Transverse colon (tissue), 3 donors: ENCODE measurements around the gene CADM1.

Source experiments
- CTCF ChIP-seq, 5 experiments: fragments of 200-600 bp in 3 of 5; fragments of 450-650 bp in 2 of 5; sonication (generic) in 3 of 5; IDR thresholded peaks; 1 replicate in 2 of 5; 2 replicates in 3 of 5; pipeline ENCODE4 v1.5.1; 2016 to 2017; ENCODE audit warnings: antibody characterized with exemption in 5 of 5, inconsistent platforms in 3 of 5, mild to moderate bottlenecking in 2 of 5, moderate library complexity in 1 of 5
- POLR2A ChIP-seq: fragments of 450-650 bp; IDR thresholded peaks from one replicate; pipeline ENCODE4 v1.6.1; 2016; ENCODE audit warnings: antibody characterized with exemption, mild to moderate bottlenecking, moderate library complexity

- TF ChIP-seq POLR2A (no peak), CTCF (IDR thresholded peaks at IDR 0.05) (no peak)
Measured at GRCh38 chr11:115437902-115438575, 66.2 kb downstream of the CADM1 start.
